ENCODE data around the gene CHAMP1.

The CHAMP1 gene

GRCh38 chr13:114314074-114314912 lies at the start of gene CHAMP1:
CHAMP1 (plus strand) TSS chr13:114314503; CDS start chr13:114323843, 9,340 bp downstream.
- FAIRE-seq = no peak

- FAIRE-seq = no peak
These were observed 49.3 kb upstream of the CHAMP1 start for GRCh38 chr13:114264886-114265611.

- no peak for FAIRE-seq
These were observed 48.1 kb upstream of the CHAMP1 start for GRCh38 chr13:114266241-114266640.

GRCh38 chr13:114268344-114269280 lies 45.7 kb upstream of the CHAMP1 start:
- FAIRE-seq = no peak

- no peak for FAIRE-seq
These were observed 45.0 kb upstream of the CHAMP1 start for GRCh38 chr13:114269281-114269770.

GRCh38 chr13:114272977-114273376 lies 41.3 kb upstream of the CHAMP1 start:
- FAIRE-seq = no peak

- FAIRE-seq = no peak
These were observed 39.0 kb upstream of the CHAMP1 start for GRCh38 chr13:114275304-114275703.

GRCh38 chr13:114279146-114279545 lies 35.2 kb upstream of the CHAMP1 start:
- FAIRE-seq = no peak

- no peak for FAIRE-seq
These were observed 34.4 kb upstream of the CHAMP1 start for GRCh38 chr13:114279758-114280355.

- no peak for FAIRE-seq
These were observed 32.8 kb upstream of the CHAMP1 start, which contains the start of gene UPF3A for GRCh38 chr13:114281351-114282040. UPF3A (plus strand) TSS chr13:114281601; CDS start chr13:114281640, 39 bp downstream.

GRCh38 chr13:114282041-114282670 lies 32.1 kb upstream of the CHAMP1 start:
- no peak for FAIRE-seq

GRCh38 chr13:114283576-114283975 lies 30.7 kb upstream of the CHAMP1 start:
- FAIRE-seq = no peak

- FAIRE-seq = no peak
These were observed 29.6 kb upstream of the CHAMP1 start for GRCh38 chr13:114284680-114285079.

- no peak for FAIRE-seq
These were observed 29.0 kb upstream of the CHAMP1 start for GRCh38 chr13:114285166-114285808.

- no peak for FAIRE-seq
These were observed 27.5 kb upstream of the CHAMP1 start for GRCh38 chr13:114286808-114287207.

- no peak for FAIRE-seq
These were observed 26.1 kb upstream of the CHAMP1 start for GRCh38 chr13:114288157-114288591.

- no peak for FAIRE-seq
These were observed 17.9 kb upstream of the CHAMP1 start for GRCh38 chr13:114296448-114296847.

GRCh38 chr13:114296902-114297301 lies 17.4 kb upstream of the CHAMP1 start:
- FAIRE-seq = no peak

GRCh38 chr13:114298866-114299265 lies 15.4 kb upstream of the CHAMP1 start:
- no peak for FAIRE-seq

- FAIRE-seq = no peak
These were observed 14.5 kb upstream of the CHAMP1 start for GRCh38 chr13:114299604-114300305.

All from islet of Langerhans (tissue), 1 donor.